Stimulated activated CD4-positive, alpha-beta T cell treated with anti-CD3 and anti-CD28 coated beads, Interleukin-15, amount 100 ng/mL, for 48 hours (primary cell): ENCODE results near the gene KRABD2.
"Not testable (repeated sequence)": the region's sequence is repeated elsewhere in the genome, so short reads cannot be mapped to it uniquely, and the experiment has no call there.

Source experiments
- DNase-seq, 2 donors: peaks; one replicate each; pipeline ENCODE4 v3.0.0-alpha.2; 2020; ENCODE audit warnings: low read depth in 2 of 2

KRABD2 gene

DNA sequence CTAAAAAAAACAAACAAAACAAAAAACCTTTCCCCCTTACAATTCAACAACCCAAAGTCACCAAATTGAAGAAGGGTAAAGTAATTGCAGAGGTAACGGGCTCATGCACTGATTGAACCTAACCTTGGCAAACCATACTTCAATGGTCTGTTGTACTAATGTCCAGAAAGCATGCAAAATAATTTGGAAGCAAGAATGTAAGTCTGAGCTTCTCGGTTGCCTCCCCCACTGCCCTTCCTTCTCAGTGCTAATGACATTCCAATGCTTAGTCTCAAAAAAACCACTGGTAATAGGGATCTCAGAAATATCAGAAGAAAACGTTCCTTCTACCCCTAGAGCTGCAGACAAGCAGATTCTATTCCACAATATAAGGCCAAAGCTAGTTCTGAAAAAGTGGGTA is 15.8 kb downstream of the KRABD2 start:
- DNase-seq: no peak

DNA sequence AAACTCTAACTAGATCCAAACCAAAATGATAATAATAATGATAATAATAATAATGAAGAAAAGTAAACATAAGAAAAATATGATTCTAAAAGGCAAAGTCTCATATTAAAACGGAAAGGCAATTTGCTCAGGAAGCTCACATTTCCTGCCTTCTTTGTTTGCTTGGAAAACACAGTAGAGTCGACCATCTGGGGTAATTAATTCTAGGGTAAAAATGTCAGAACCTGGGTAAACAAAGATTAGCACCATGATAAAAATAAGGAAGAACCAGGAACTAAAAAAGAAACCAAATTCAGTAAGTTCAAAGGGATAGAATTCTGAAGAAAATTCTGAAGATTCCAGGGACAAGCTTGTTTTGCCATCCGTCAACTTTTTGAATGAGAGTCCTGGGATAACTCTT is 16.2 kb downstream of the KRABD2 start:
- DNase-seq: no peak

- no peak for DNase-seq
Observed at GRCh38 chr17:8359769-8360168, 16.7 kb downstream of the KRABD2 start.

DNA sequence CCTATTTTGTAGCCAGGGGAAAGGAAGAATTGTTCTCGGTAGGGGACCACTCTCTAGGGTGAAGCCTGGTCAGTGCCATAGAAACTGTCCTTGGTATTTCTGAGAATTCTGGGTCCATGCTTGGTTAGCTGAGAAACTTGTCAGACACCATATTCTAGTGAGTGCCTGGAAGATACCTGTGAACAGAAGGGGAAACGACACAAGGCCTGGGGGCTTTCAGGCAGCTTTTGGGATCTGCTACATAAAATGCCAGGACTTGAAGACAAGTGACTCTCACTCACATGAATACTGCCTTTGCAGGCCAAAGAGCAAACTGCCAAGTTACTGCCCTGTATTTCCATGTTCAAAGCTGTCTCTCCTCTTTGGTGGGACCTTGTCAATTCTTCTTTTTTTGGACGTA is 18.6 kb downstream of the KRABD2 start:
- no peak for DNase-seq

- no peak for DNase-seq
Observed at GRCh38 chr17:8354236-8354635, 22.3 kb downstream of the KRABD2 start.

DNA sequence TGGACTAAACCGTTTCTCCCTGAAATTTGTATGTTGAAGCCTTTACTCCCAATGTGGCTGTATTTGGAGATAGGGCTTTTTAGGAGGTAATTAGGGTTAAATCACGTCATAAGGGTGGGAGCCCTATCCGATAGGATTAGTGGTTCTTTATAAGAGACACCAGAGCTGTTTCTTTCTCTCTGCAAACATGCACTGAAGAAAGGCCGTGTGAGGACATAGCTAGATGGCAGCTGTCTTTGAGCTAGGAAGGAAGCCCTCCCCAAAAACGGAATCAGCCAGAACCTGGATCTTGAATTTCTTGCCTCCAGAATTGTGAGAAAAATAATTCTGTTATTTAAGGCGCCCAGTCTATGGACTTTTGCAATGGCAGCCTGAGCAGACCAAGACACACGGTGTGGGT is 22.8 kb downstream of the KRABD2 start:
- DNase-seq: no peak

GRCh38 chr17:8350339-8350738 is 26.2 kb downstream of the KRABD2 start:
- no peak for DNase-seq

- DNase-seq: not testable (repeated sequence)
Observed at GRCh38 chr17:8347001-8347400, 29.5 kb downstream of the KRABD2 start.

- DNase-seq: no peak
Observed at GRCh38 chr17:8345951-8346665, 30.4 kb downstream of the KRABD2 start.

- DNase-seq: no peak
Observed at GRCh38 chr17:8345052-8345690, 31.3 kb downstream of the KRABD2 start.

DNA sequence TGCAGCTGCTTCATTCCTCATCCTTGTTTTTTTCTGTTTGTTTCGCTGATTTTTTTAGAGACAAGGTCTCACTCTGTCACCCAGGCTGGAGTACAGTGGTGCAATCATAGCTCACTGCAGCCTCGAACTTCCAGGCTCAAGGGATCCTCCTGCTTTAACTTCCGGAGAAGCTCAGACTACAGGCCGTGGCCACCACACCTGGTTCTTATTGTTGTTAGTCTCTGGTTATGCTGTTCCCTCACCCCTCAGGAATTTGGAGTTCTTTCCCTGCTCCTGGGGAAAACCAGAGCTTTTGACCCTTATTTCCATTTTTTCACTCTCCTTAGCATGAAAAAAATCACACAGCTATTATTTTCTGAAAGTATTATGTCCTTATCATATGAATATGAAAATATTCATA is 35.0 kb downstream of the KRABD2 start:
- DNase-seq: no peak

DNA sequence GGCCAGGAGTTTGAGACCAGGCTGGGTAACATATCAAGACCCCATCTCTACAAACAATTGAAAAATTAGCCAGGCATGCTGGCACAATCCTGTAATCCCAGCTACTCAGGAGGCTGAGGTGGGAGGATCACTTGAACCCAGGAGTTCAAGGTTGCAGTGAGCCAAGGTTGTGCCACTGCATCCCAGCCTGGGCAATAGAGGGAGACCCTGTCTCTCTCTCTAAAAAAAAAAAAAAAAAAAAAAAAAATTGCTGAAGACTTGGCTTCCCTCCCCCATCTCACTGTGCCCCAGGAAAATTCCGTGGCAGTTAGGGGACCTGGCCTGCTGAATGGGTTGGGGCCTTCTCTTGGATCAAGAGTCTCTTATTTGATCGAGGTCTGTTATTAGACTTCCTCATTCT is 37.0 kb downstream of the KRABD2 start, which contains the start of gene ODF4:
Gene ODF4 (plus strand): TSS at position 301 of the 400 bp plus-strand sequence. CDS start 212 bp downstream, outside the sequence.
- DNase-seq: no peak

GRCh38 chr17:8338753-8339140 is 37.8 kb downstream of the KRABD2 start:
- no peak for DNase-seq

GRCh38 chr17:8337802-8338752 is 38.4 kb downstream of the KRABD2 start:
- no peak for DNase-seq

- no peak for DNase-seq
Observed at GRCh38 chr17:8333281-8333680, 43.2 kb downstream of the KRABD2 start.

GRCh38 chr17:8332688-8333087 is 43.8 kb downstream of the KRABD2 start:
- DNase-seq: no peak

DNA sequence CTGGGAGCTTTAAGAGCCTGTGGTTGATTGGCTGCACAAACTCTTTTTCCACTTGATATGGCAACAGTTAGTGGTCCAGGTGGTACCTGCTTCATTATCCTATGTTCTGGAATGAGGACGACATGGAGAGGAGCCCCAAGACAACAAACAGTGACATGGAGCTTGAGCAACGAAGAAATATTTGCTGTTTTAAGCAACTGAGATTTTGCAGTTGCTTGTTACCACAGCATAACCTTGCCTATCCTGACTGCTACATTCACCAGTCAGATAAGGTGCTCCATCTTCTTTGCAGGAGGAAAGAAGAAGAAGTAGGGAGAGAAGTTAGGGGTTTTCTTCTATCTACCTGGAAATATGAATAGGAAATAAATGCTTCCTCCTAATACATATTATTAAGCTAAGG is 44.4 kb downstream of the KRABD2 start:
- no peak for DNase-seq

DNA sequence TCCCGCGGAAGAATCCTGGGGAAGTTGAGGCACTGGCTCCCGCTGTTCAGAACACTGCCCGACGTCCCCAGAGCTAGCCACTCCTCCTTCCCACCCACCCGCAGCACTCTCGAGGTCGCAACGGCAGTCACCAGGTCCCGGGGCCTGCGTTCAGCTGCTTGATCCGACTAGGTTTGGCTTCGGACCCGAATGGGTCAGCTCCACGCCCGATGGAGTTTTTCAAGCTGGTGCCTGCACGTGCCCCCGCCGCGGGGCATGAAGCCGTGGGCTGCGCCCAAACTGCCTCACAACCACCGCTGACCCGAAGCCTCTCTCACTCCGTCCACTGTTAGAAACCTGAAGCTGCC is 49.2 kb downstream of the KRABD2 start:
- no peak for DNase-seq
